ENCODE results near the gene MAPK4. TPM values are rescaled to one million over a fixed set of nuclear protein-coding genes. Genes with fewer than 3 reads are reported as not detected.

MAPK4 gene
- total and polyA plus RNA-seq, 7 experiments from 2014 or later = not detected

DNA sequence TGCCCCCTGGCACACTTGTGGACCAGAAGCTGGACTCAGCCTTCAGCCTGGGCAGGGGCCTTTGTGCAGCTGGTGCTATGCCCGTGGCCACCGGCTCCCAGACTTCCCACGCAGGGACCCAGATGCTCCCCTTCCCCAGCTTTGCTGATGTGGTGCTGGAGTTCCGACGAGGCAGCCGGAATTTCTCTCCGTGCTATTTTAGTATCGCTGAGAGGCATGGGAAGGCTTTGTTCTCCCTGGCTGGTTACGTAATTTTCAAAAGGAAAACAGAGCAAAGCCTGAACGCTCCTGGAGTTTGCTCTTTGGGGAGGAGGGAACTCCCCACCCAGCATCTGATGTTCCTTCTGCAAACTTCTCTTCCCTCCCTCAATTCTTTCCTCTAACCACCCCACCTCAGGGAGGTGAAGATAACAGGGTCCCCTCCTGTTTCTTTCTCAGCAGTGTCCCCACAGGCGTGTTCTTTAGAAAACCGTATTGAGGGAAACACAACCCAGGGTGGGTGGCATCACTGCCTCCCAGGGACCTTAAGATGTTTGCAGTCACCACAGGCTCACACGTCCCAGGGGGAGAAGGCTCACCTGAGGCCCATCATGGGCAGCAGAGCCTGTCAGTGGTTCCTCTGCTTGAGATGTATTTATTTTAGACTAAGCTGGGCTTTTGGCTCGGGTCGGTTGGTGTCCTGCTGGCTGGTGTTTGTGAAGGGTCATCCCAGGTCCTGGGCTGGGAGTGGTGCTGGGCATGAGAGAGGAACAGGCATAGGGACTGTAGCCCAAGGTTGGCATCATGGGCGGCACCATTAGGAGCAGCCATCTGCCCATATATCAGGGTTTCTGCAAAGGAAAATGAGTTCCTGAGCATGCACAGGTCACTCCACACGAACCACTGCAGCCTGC lies 95.0 kb downstream of the MAPK4 start:
- ATAC-seq = no peak
- H3K36me3 Mint-ChIP-seq = peaks cover 0 to 3% (median 0%) of the 10 kb centered on the region in 5 donors
- no peaks in the 10 kb centered on the region for H3K36me3 ChIP-seq (ENCODE audit: control insufficient read depth in 2 of 3, insufficient read depth in 3 of 3, low read length in 3 of 3)
- H3K27me3 Mint-ChIP-seq = peaks cover 0 to 36% (median 0%) of the 10 kb centered on the region in 5 donors
- H3K9me3 ChIP-seq (ENCODE audit: control insufficient read depth in 2 of 3, low read length in 3 of 3) = no peaks in the 10 kb centered on the region
- ChIA-PET CTCF (no interaction called here), POLR2A (no interaction called here)
- H3K4me3 Mint-ChIP-seq = no peak overlapping the region
- H3K27me3 ChIP-seq (ENCODE audit: control insufficient read depth in 2 of 2, insufficient read depth in 2 of 2, low read length in 2 of 2) = no peaks in the 10 kb centered on the region
- H3K9me3 Mint-ChIP-seq = peaks cover 0 to 8% (median 0%) of the 10 kb centered on the region in 11 donors
- DNase-seq = no peak
- no peak overlapping the region for H3K4me3 ChIP-seq (ENCODE audit: low read length)
- H3K4me1 ChIP-seq (ENCODE audit: control insufficient read depth in 2 of 2, insufficient read depth in 2 of 2, low read length in 2 of 2) = no peaks in the 10 kb centered on the region
- H3K27ac ChIP-seq (ENCODE audit: low read depth, low read length) = no peak overlapping the region
- no peak overlapping the region for H3K27ac Mint-ChIP-seq
- intact Hi-C loops (cut with micrococcal nuclease) = no loop called here
- no peaks in the 10 kb centered on the region for H3K4me1 Mint-ChIP-seq

DNA sequence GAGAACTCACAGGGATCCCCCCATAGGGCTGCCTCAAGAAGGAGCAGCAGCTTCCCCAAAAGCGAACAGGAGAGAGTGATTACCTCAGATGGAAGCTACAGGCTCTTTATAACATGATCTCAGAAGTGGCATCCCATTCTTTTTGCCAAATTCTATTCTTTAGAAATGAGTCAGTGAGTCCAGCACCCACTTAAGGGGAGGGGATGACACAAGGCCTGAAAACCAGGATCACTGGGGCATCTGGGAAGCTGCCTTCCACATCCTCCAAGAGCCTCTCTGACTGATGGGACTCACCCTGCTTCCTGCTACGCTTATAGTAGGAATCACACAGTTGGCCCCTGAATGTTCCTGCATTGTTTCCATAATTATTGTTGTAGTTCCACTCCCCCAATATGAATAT lies 96.5 kb downstream of the MAPK4 start:
- intact Hi-C loops (cut with micrococcal nuclease) = no loop called here

DNA sequence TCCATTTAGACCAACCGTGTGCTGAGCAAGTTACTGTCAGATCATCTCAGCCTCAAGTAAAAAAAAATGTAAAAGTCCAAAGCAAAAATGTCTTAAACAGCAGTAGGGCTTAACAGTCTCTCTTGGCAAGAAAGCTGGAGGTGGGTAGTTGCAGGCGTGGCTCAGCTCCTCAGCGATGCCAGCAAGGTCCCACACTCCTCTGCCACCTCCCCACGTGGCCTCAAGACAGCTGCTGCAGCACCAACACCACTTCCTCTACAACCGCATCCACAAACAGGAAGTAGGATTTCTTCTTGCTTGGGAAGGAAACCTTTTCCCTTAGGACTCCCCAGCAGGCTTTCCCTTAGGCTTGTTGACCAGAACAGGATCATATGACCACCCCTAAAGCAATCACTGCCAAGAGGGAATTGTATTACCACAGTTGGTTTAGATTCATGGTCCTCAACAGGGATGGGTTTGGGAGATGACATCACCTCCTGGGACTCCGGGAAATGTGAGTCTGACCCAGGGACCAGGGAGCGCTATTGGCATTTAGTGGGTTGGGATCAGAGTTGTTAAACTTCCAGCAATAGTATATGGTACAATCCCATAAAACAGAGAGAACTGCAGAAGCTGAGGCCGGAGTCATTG lies 97.1 kb downstream of the MAPK4 start:
- ATAC-seq (no peak), DNase-seq (no peak)
- Mint-ChIP-seq H3K27me3 (peaks cover 0 to 31% (median 0%) of the 10 kb centered on the region in 5 donors), H3K4me3 (no peak overlapping the region), H3K9me3 (peaks cover 0 to 13% (median 4%) of the 10 kb centered on the region in 11 donors), H3K36me3 (peaks cover 0 to 3% (median 0%) of the 10 kb centered on the region in 5 donors), H3K27ac (no peak overlapping the region), H3K4me1 (no peaks in the 10 kb centered on the region)
- Histone ChIP-seq H3K27me3 (ENCODE audit: control insufficient read depth in 2 of 2, insufficient read depth in 2 of 2, low read length in 2 of 2) (no peaks in the 10 kb centered on the region), H3K27ac (ENCODE audit: low read depth, low read length) (no peak overlapping the region), H3K4me3 (ENCODE audit: low read length) (no peak overlapping the region), H3K36me3 (ENCODE audit: control insufficient read depth in 2 of 3, insufficient read depth in 3 of 3, low read length in 3 of 3) (no peaks in the 10 kb centered on the region), H3K4me1 (ENCODE audit: control insufficient read depth in 2 of 2, insufficient read depth in 2 of 2, low read length in 2 of 2) (no peaks in the 10 kb centered on the region), H3K9me3 (ENCODE audit: control insufficient read depth in 2 of 3, low read length in 3 of 3) (no peaks in the 10 kb centered on the region)
- CTCF ChIA-PET = no interaction called here
- POLR2A ChIA-PET = no interaction called here
- intact Hi-C loops (cut with micrococcal nuclease) = no loop called here

More for the DNA sequence above, 96.5 kb downstream of the MAPK4 start:
- H3K4me1 ChIP-seq (ENCODE audit: control insufficient read depth in 2 of 2, insufficient read depth in 2 of 2, low read length in 2 of 2) = no peaks in the 10 kb centered on the region
- ChIA-PET CTCF (interaction anchor here (0.6 kb wide), 1 partner anchor 738 kb away, joined by 3 read pairs; no protein-coding TSS in a partner anchor), POLR2A (no interaction called here)
- Mint-ChIP-seq H3K4me3 (no peak overlapping the region), H3K27ac (no peak overlapping the region), H3K4me1 (no peaks in the 10 kb centered on the region), H3K36me3 (peaks cover 0 to 3% (median 0%) of the 10 kb centered on the region in 5 donors), H3K9me3 (peaks cover 0 to 13% (median 0%) of the 10 kb centered on the region in 11 donors), H3K27me3 (peaks cover 0 to 31% (median 0%) of the 10 kb centered on the region in 5 donors)
- no peaks in the 10 kb centered on the region for H3K27me3 ChIP-seq (ENCODE audit: control insufficient read depth in 2 of 2, insufficient read depth in 2 of 2, low read length in 2 of 2)
- ATAC-seq (no peak), DNase-seq (no peak)
- no peaks in the 10 kb centered on the region for H3K9me3 ChIP-seq (ENCODE audit: control insufficient read depth in 2 of 3, low read length in 3 of 3)
- H3K36me3 ChIP-seq (ENCODE audit: control insufficient read depth in 2 of 3, insufficient read depth in 3 of 3, low read length in 3 of 3) = no peaks in the 10 kb centered on the region
- H3K4me3 ChIP-seq (ENCODE audit: low read length) = no peak overlapping the region
- H3K27ac ChIP-seq (ENCODE audit: low read depth, low read length) = no peak overlapping the region

DNA sequence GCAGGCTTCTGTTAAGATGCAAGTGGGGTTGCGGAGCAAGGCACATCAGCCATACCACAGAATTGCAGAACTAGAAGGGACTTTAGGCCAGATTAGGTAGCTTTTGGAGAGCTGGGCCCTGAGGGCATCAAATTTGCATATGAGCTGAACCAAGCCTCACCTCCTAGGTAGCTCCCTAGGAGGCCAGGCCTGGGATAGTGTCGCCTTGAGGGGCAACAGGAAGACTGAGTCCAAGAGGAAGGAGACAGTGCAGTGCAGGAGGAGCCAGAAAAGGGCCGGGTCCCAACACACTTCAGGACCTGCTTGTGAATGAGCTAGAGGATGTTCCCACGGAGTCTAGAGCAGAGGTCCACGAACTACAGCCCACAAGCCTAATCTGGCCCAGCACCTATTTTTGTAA lies 98.7 kb downstream of the MAPK4 start:
- Mint-ChIP-seq H3K36me3 (peaks cover 0 to 3% (median 0%) of the 10 kb centered on the region in 5 donors), H3K4me1 (no peaks in the 10 kb centered on the region), H3K27ac (no peak overlapping the region), H3K9me3 (peaks cover 0 to 13% (median 8%) of the 10 kb centered on the region in 11 donors), H3K4me3 (no peak overlapping the region), H3K27me3 (peaks cover 0 to 28% (median 0%) of the 10 kb centered on the region in 5 donors)
- no peaks in the 10 kb centered on the region for H3K27me3 ChIP-seq (ENCODE audit: control insufficient read depth in 2 of 2, insufficient read depth in 2 of 2, low read length in 2 of 2)
- no peak overlapping the region for H3K27ac ChIP-seq (ENCODE audit: low read depth, low read length)
- no peaks in the 10 kb centered on the region for H3K9me3 ChIP-seq (ENCODE audit: control insufficient read depth in 2 of 3, low read length in 3 of 3)
- H3K36me3 ChIP-seq (ENCODE audit: control insufficient read depth in 2 of 3, insufficient read depth in 3 of 3, low read length in 3 of 3) = no peaks in the 10 kb centered on the region
- DNase-seq = no peak
- H3K4me1 ChIP-seq (ENCODE audit: control insufficient read depth in 2 of 2, insufficient read depth in 2 of 2, low read length in 2 of 2) = no peaks in the 10 kb centered on the region
- ChIA-PET POLR2A (no interaction called here), CTCF (no interaction called here)
- ATAC-seq = no peak
- intact Hi-C loops (cut with micrococcal nuclease) = no loop called here
- H3K4me3 ChIP-seq (ENCODE audit: low read length) = no peak overlapping the region

DNA sequence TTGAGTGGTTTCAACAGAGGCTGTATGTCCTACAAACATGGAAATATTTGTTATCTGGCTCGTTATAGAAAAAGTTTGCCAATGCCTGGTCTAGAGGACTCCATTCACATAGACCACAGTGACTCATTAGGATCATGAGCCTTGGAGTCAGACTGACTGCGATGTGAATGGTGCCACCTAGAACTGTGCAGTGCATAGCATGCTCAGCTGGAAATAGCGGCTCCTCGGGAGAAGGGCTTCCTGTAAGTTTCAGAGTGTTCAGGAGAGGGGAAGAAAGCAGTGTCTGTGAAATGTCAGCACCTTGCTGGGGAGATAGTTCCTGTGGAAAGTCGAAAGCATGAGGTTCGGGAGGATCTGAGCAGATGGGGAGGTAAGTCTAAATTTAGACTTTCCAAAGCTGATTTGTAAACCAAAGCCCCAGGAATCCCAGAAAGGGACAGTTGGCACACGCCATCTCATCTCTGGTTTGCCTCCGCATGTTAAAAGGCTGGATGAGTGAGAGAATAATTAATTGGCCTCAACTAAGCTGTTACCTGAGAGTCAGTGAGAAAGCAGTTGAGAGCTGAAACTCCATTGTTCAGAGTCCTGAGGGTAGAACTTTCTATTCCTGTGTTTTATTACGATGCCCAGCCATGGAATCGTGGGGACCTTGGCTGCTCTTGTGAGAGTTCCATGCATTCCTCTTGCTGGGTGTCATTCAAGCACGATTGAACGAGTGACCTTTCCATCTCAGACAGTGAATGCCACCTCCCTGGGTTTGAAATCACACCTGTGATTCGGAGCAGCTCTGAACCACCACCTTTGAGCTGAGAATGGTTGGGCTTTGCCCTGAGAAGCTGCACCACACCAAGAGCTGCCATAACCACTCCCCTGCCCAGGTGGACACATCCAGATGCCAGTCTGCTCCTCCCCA lies 99.5 kb downstream of the MAPK4 start:
- ChIA-PET CTCF (no interaction called here), POLR2A (no interaction called here)
- ATAC-seq = no peak
- Mint-ChIP-seq H3K36me3 (peaks cover 0 to 3% (median 0%) of the 10 kb centered on the region in 5 donors), H3K4me1 (no peaks in the 10 kb centered on the region), H3K27ac (no peak overlapping the region), H3K4me3 (no peak overlapping the region), H3K27me3 (peaks cover 0 to 28% (median 0%) of the 10 kb centered on the region in 5 donors), H3K9me3 (peaks cover 0 to 13% (median 8%) of the 10 kb centered on the region in 11 donors)
- Histone ChIP-seq H3K27ac (ENCODE audit: low read depth, low read length) (no peak overlapping the region), H3K27me3 (ENCODE audit: control insufficient read depth in 2 of 2, insufficient read depth in 2 of 2, low read length in 2 of 2) (no peaks in the 10 kb centered on the region), H3K4me3 (ENCODE audit: low read length) (no peak overlapping the region), H3K4me1 (ENCODE audit: control insufficient read depth in 2 of 2, insufficient read depth in 2 of 2, low read length in 2 of 2) (no peaks in the 10 kb centered on the region), H3K36me3 (ENCODE audit: control insufficient read depth in 2 of 3, insufficient read depth in 3 of 3, low read length in 3 of 3) (no peaks in the 10 kb centered on the region), H3K9me3 (ENCODE audit: control insufficient read depth in 2 of 3, low read length in 3 of 3) (no peaks in the 10 kb centered on the region)
- intact Hi-C loops (cut with micrococcal nuclease) = no loop called here
- no peak for DNase-seq

DNA sequence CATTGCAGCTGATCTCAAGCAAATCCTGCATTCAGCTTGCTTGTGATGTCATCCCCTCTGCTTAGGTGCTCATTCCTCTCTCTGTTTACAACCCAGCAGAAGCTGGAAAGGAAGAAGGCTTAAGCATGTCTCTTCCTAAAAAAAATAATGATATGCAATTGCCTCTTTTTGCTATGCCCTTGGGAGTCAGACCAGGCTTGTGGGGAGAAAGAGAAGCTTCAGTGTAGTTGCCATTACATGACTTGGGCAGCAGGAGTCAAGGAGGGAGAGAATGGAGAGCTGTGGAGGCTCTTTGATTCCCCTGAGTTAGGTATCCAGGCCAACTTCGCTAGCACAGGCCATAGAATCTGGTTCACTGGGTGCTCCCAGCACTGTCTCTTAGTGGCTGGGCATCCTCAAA lies 101.1 kb downstream of the MAPK4 start:
- no peak overlapping the region for H3K4me3 ChIP-seq (ENCODE audit: low read length)
- Mint-ChIP-seq H3K4me3 (no peak overlapping the region), H3K36me3 (peaks cover 0 to 3% (median 0%) of the 10 kb centered on the region in 5 donors), H3K27ac (no peak overlapping the region), H3K4me1 (no peaks in the 10 kb centered on the region), H3K27me3 (peaks cover 0 to 19% (median 5%) of the 10 kb centered on the region in 5 donors), H3K9me3 (peaks cover 0 to 13% (median 8%) of the 10 kb centered on the region in 11 donors)
- intact Hi-C loops (cut with micrococcal nuclease) = no loop called here
- ATAC-seq (no peak), DNase-seq (no peak)
- H3K27me3 ChIP-seq (ENCODE audit: control insufficient read depth in 2 of 2, insufficient read depth in 2 of 2, low read length in 2 of 2) = no peaks in the 10 kb centered on the region
- no peaks in the 10 kb centered on the region for H3K36me3 ChIP-seq (ENCODE audit: control insufficient read depth in 2 of 3, insufficient read depth in 3 of 3, low read length in 3 of 3)
- H3K9me3 ChIP-seq (ENCODE audit: control insufficient read depth in 2 of 3, low read length in 3 of 3) = no peaks in the 10 kb centered on the region
- no peaks in the 10 kb centered on the region for H3K4me1 ChIP-seq (ENCODE audit: control insufficient read depth in 2 of 2, insufficient read depth in 2 of 2, low read length in 2 of 2)
- ChIA-PET CTCF (no interaction called here), POLR2A (no interaction called here)
- no peak overlapping the region for H3K27ac ChIP-seq (ENCODE audit: low read depth, low read length)
